Suprapubic skin (tissue), 3 donors: ENCODE measurements around the gene TGM6.

Experiments used
- EP300 ChIP-seq: sonication (generic); formaldehyde crosslinking; IDR thresholded peaks from one replicate; pipeline ENCODE4 v1.6.1; 2017; ENCODE audit warnings: antibody characterized with exemption
- TF ChIP-seq, protein P1 (sequence below), 2 donors: fragments of 200-600 bp in 1 of 2; fragments of 450-650 bp in 1 of 2; sonication (generic) in 1 of 2; IDR thresholded peaks; one replicate each; pipeline ENCODE4 v1.5.1; 2016 to 2019; ENCODE audit warnings: antibody characterized with exemption in 2 of 2, mild to moderate bottlenecking in 1 of 2, moderate library complexity in 1 of 2

DNA sequence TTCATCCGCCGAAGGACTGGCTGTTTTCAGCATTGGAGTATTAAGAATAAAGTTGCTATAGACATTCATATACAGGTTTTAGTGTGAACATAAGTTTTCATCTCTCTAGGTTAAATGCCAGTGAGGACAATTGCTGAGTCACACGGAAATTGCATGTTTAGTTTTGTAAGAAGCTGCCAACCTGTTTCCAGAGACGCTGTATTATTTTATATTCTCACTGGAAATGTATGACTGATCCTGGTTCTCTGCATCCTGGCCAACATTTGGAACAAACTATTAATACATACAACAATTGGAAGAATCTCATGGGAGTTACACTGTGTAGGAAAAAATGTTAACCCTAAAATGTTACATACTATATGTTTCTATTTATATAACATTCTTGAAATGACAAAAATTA is 16.7 kb upstream of the TGM6 start:
- TF ChIP-seq, protein P1, sequence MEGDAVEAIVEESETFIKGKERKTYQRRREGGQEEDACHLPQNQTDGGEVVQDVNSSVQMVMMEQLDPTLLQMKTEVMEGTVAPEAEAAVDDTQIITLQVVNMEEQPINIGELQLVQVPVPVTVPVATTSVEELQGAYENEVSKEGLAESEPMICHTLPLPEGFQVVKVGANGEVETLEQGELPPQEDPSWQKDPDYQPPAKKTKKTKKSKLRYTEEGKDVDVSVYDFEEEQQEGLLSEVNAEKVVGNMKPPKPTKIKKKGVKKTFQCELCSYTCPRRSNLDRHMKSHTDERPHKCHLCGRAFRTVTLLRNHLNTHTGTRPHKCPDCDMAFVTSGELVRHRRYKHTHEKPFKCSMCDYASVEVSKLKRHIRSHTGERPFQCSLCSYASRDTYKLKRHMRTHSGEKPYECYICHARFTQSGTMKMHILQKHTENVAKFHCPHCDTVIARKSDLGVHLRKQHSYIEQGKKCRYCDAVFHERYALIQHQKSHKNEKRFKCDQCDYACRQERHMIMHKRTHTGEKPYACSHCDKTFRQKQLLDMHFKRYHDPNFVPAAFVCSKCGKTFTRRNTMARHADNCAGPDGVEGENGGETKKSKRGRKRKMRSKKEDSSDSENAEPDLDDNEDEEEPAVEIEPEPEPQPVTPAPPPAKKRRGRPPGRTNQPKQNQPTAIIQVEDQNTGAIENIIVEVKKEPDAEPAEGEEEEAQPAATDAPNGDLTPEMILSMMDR (IDR thresholded peaks at IDR 0.05) = no peak
- TF ChIP-seq EP300 = no peak
